ENCODE data around the gene NRF1. TPM values are rescaled to one million over a fixed set of nuclear protein-coding genes. Genes with fewer than 3 reads are reported as not detected.

The NRF1 gene
- total RNA-seq, 3 donors from 2014 or later = 13.3 to 21.8 (median 17.4) TPM

DNA sequence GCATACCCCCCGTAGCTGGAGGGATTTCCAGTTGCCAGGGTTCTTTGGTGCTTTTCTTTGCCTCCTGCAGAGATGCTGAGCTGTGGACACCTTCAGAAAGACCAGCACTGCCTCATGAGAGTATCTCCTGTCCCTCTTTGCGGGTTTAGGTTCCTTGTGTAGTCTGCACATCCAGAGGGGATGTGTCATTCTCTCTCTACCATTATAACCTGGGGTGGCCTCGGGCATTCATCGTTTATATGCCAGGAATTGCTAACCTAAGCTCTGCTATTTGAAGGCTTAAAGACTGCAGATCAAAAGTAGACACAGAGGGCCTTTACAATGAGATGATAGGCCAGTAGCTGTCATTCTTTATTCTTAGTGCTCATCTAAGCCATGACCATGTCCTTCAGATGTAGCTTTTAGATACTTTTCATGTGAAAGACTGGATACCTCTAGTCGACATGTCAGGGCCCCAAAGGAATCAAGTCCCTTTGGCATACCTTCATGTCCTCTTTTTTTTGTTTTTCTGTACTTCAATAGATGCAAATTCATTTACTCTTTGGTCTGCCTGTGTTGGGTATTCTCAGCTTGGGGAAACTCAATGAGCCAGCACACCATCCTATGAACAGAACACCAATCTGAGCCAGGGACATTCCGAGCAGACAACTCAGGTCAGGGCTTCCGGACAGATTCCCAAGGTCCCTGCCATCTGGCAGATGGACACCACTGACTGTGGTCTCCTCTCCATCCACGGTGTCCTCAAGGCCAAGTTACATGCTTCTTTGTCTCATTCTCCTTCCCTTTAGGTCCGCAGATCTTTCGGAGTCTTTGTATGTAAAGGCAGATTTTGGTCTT lies 129.3 kb downstream of the NRF1 start:
- TF ChIP-seq, protein P1, sequence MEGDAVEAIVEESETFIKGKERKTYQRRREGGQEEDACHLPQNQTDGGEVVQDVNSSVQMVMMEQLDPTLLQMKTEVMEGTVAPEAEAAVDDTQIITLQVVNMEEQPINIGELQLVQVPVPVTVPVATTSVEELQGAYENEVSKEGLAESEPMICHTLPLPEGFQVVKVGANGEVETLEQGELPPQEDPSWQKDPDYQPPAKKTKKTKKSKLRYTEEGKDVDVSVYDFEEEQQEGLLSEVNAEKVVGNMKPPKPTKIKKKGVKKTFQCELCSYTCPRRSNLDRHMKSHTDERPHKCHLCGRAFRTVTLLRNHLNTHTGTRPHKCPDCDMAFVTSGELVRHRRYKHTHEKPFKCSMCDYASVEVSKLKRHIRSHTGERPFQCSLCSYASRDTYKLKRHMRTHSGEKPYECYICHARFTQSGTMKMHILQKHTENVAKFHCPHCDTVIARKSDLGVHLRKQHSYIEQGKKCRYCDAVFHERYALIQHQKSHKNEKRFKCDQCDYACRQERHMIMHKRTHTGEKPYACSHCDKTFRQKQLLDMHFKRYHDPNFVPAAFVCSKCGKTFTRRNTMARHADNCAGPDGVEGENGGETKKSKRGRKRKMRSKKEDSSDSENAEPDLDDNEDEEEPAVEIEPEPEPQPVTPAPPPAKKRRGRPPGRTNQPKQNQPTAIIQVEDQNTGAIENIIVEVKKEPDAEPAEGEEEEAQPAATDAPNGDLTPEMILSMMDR (IDR thresholded peaks at IDR 0.05) = no peak

DNA sequence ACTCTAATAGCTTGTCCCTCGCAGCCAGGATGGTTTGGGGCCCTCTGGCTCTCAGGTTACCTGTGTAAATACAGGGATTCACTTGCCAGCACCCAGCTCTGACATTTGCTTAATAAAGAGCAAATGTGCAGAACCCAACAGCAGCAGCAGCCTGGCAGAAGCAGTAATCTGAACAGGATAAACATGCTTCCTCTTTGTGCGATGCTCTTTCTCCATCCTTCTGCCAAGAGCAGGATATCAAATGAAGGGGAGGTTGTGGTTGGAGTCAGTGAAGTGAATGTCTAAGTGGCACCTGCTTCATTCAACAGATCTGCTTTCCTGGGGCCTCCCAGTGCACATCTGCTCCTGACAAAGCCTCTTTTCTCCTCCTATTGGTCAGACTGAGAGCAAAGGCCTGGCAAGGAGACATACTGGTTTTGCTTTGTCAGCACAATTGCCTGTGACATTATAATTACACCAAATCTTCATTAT lies 130.3 kb downstream of the NRF1 start:
- DNase-seq = no peak
- Histone ChIP-seq H3K4me1 (ENCODE audit: low read depth) (no peaks in the 10 kb centered on the region), H3K4me3 (no peak overlapping the region), H3K36me3 (ENCODE audit: low read depth) (no peaks in the 10 kb centered on the region), H3K9me3 (no peaks in the 10 kb centered on the region)
- TF ChIP-seq, protein P1 (IDR thresholded peaks at IDR 0.05) = no peak
- no peak for ATAC-seq
- intact Hi-C loops (cut with DNase I, micrococcal nuclease) = no loop called here

More for the DNA sequence above, 129.3 kb downstream of the NRF1 start:
- no peak for DNase-seq
- ATAC-seq = no peak
- Histone ChIP-seq H3K4me1 (ENCODE audit: low read depth) (no peaks in the 10 kb centered on the region), H3K9me3 (no peaks in the 10 kb centered on the region), H3K4me3 (no peak overlapping the region), H3K36me3 (ENCODE audit: low read depth) (no peaks in the 10 kb centered on the region)
- intact Hi-C loops (cut with DNase I, micrococcal nuclease) = no loop called here

DNA sequence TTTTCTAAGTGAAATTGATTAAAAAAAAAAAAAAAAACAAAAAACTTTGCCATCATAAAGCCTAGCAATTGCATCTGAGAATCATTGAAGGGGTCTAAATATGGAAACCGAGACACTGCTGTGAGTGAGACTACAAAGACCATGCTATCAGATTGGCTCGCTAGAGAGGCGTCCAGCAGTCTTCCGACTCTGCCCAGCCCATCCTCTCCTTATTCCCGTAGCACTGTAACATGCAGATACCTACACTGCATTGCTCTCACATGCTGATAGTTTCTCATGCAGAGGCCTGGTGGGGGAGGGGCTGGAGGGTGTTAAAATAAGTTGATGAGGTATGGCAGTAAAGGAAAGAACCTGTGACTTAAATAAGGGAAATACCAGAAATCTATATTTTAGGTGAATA lies 130.7 kb downstream of the NRF1 start:
- ATAC-seq (no peak), DNase-seq (no peak)
- Histone ChIP-seq H3K9me3 (no peaks in the 10 kb centered on the region), H3K4me3 (no peak overlapping the region), H3K36me3 (ENCODE audit: low read depth) (no peaks in the 10 kb centered on the region), H3K4me1 (ENCODE audit: low read depth) (no peaks in the 10 kb centered on the region)
- intact Hi-C loops (cut with DNase I, micrococcal nuclease) = no loop called here
- TF ChIP-seq, protein P1 (IDR thresholded peaks at IDR 0.05) = no peak

DNA sequence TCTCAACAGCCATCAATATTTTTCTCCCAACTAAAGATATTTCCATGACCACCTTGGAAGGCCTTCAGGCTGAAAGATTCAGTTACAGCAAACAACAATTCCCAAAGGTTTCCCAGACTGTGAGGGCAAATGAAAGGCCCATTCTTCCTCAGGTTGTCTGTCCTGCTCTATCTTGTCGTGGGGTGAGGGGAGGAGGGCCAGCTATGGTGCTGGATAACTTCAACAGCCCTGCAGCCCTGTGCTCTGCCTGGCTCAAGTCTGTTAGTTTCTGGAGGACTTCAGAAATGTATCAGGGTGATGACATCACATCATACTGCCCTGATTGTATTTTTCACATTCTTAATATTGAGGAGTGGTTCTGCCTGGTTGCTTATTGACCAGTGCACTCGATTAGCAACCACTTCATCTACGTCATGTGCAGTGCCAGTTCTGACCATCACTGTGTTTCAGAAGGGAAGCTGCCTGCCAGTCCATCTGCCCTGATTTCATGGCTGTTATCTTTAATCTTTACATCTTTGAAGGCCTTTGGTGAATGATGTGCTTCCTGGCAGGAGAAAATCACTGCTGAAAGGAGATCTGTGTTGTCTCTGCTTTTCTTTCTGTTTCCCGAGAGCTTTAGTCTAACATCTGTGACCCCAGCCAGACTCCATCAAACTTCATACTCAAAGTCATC lies 135.5 kb downstream of the NRF1 start:
- DNase-seq = no peak
- ATAC-seq = no peak
- H3K4me3 ChIP-seq = no peak overlapping the region
- no peaks in the 10 kb centered on the region for H3K36me3 ChIP-seq (ENCODE audit: low read depth)
- no peaks in the 10 kb centered on the region for H3K4me1 ChIP-seq (ENCODE audit: low read depth)
- no peaks in the 10 kb centered on the region for H3K9me3 ChIP-seq
- intact Hi-C loops (cut with DNase I, micrococcal nuclease) = no loop called here
- TF ChIP-seq, protein P1 (IDR thresholded peaks at IDR 0.05) = no peak

DNA sequence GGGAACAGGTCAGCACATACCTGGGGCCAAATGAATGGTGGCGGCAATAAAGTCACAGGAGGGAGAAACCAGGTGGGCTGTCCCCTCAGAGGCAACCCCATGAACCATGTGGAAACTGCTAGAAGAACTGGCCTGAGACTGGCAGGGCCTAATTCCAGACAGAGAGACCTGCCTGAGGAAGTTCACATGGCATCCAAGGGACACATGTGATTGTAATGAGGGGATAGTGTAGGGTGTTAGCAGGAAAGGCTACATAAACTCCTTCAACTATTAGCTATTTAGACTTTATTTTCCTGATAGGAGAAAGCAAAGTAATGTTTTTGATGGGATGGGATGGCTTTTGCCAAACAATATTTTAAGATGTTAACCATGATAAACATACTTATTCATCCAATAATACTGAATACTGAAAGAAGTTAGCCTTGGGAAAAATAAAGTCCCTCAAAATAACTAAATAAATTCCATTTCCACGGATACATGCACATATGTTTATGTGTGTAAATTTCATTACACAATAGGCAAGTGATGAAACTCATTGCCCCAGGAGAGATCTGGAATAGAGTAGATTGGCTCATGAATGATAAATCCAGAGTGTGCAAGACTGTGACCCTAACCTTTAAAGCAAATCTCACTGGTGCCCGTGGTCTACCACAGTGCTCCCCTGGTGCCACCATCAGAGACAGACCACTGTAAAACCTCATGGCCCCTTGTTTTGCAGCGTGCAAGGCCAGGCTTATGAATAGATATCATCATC lies 137.0 kb downstream of the NRF1 start:
- no peak for DNase-seq
- Histone ChIP-seq H3K4me3 (no peak overlapping the region), H3K9me3 (no peaks in the 10 kb centered on the region), H3K4me1 (ENCODE audit: low read depth) (no peaks in the 10 kb centered on the region), H3K36me3 (ENCODE audit: low read depth) (no peaks in the 10 kb centered on the region)
- TF ChIP-seq, protein P1 (IDR thresholded peaks at IDR 0.05) = no peak
- no peak for ATAC-seq
- intact Hi-C loops (cut with DNase I, micrococcal nuclease) = no loop called here

All from mucosa of descending colon (tissue), 3 donors.